HCT116 (cell line): ENCODE measurements around the gene DGAT2L6. TPM values are rescaled to one million over a fixed set of nuclear protein-coding genes. Genes with fewer than 3 reads are reported as not detected.

ENCODE experiments used
- ATAC-seq: fragments of 200-7000 bp; cut with Tn5 transposase; 2 replicates; pipeline ENCODE4 v1.9.1; 2020; ENCODE audit warnings: mild to moderate bottlenecking, moderate library complexity
- BruUV-seq: library from RNA; stranded (reverse); fragments of 400-500 nt; replicated peaks from 2 replicates; lab custom pipeline; 2021; lab: Mats Ljungman, UMichigan
- CTCF ChIA-PET: fragments of 300-600 bp; sonication (Branson Sonifier 250); formaldehyde crosslinking; loops from one replicate; lab custom pipeline; 2021; ENCODE audit warnings: antibody characterized with exemption; lab: Charles Lee
- POLR2A ChIA-PET: fragments of 300-600, 350-600 bp; sonication (Branson Sonifier 250); formaldehyde crosslinking; loops from one replicate; lab custom pipeline; 2021; ENCODE audit warnings: antibody characterized with exemption; lab: Charles Lee
- RAD21 ChIA-PET, 2 experiments: fragments of 300-600 bp; sonication (Branson Sonifier 250); formaldehyde crosslinking; loops; one replicate each; lab custom pipeline; 2023; ENCODE audit warnings: low total read pairs in 2 of 2; ENCODE audit not compliant: uncharacterized antibody in 2 of 2, unreplicated experiment in 2 of 2, low non-redundant PET in 1 of 2; lab: Charles Lee
- DNase-seq: peaks from one replicate; pipeline ENCODE4 v3.0.0-alpha.2; 2010; ENCODE audit warnings: low read depth, low spot score
- H2AFZ ChIP-seq: fragments of 200-600 bp; shearing (Covaris generic), sonication (generic); 2 replicates; pipeline ENCODE4 v1.6.1; 2017; ENCODE audit warnings: low read depth, mixed run types, mixed read lengths, antibody characterized with exemption, low read length; ENCODE audit not compliant: poor library complexity, severe bottlenecking
- H3K27ac ChIP-seq: 2 replicates; pipeline ENCODE4 v1.5.1; 2012; ENCODE audit warnings: low read depth, low read length
- H3K27me3 ChIP-seq: fragments of 200-600 bp; sonication (generic); 2 replicates; pipeline ENCODE4 v1.6.1; 2016; ENCODE audit warnings: mixed run types, low read length, mixed read lengths; ENCODE audit not compliant: insufficient read depth
- H3K36me3 ChIP-seq, 2 experiments: fragments of 200-500 bp in 1 of 2; fragments of 200-600 bp in 1 of 2; sonication (Bioruptor generic) in 1 of 2; sonication (generic) in 1 of 2; 2 replicates each; pipeline versions ENCODE4 v1.5.1 to v1.6.1; 2014 to 2016; ENCODE audit warnings: low read length in 2 of 2, inconsistent platforms in 1 of 2, mixed read lengths in 1 of 2, mixed run types in 1 of 2; ENCODE audit not compliant: insufficient read depth in 2 of 2, control insufficient read depth in 1 of 2
- H3K4me1 ChIP-seq, 2 experiments: fragments of 200-600 bp in 1 of 2; sonication (generic) in 1 of 2; 2 replicates each; pipeline versions ENCODE4 v1.5.1 to v1.6.1; 2012 to 2017; ENCODE audit warnings: low read length in 2 of 2, inconsistent platforms in 1 of 2, mild to moderate bottlenecking in 1 of 2, mixed read lengths in 1 of 2, mixed run types in 1 of 2, moderate library complexity in 1 of 2; ENCODE audit not compliant: insufficient read depth in 2 of 2, control insufficient read depth in 1 of 2
- H3K4me2 ChIP-seq: fragments of 200-600 bp; sonication (generic); 2 replicates; pipeline ENCODE4 v1.6.1; 2017; ENCODE audit warnings: mixed run types, low read length, mixed read lengths
- H3K4me3 ChIP-seq, 2 experiments: fragments of 200-600 bp in 1 of 2; sonication (generic) in 1 of 2; replicated peaks in 1 of 2; 2 replicates each; pipeline ENCODE4 v1.5.1; 2011 to 2016; ENCODE audit warnings: low read length in 2 of 2, control low read depth in 1 of 2, low read depth in 1 of 2, mild to moderate bottlenecking in 1 of 2, mixed read lengths in 1 of 2, mixed run types in 1 of 2
- H3K79me2 ChIP-seq: fragments of 200-600 bp; sonication (generic); 2 replicates; pipeline ENCODE4 v1.6.1; 2017; ENCODE audit warnings: mild to moderate bottlenecking, mixed run types, low read length, moderate library complexity, mixed read lengths; ENCODE audit not compliant: insufficient read depth
- H3K9ac ChIP-seq: fragments of 200-600 bp; sonication (generic); 2 replicates; pipeline ENCODE4 v1.6.1; 2016; ENCODE audit warnings: low read length, mixed read lengths
- H3K9me2 ChIP-seq: fragments of 200-600 bp; sonication (generic), shearing (Covaris generic); 2 replicates; pipeline ENCODE4 v1.6.1; 2017; ENCODE audit warnings: mixed run types, mild to moderate bottlenecking, moderate library complexity; ENCODE audit not compliant: insufficient read depth
- H3K9me3 ChIP-seq, 2 experiments: fragments of 200-500 bp in 1 of 2; fragments of 200-600 bp in 1 of 2; sonication (Bioruptor generic) in 1 of 2; sonication (generic) in 1 of 2; 2 replicates each; pipeline ENCODE4 v1.6.1; 2014 to 2017; ENCODE audit warnings: low read length in 2 of 2, mixed read lengths in 2 of 2, inconsistent platforms in 1 of 2, low read depth in 1 of 2, mild to moderate bottlenecking in 1 of 2, mixed run types in 1 of 2, moderate library complexity in 1 of 2; ENCODE audit not compliant: control insufficient read depth in 1 of 2, insufficient read depth in 1 of 2
- H4K20me1 ChIP-seq: fragments of 200-600 bp; sonication (generic), shearing (Covaris generic); 2 replicates; pipeline ENCODE4 v1.6.1; 2017; ENCODE audit warnings: mixed run types, mild to moderate bottlenecking, moderate library complexity; ENCODE audit not compliant: insufficient read depth
- ATF3 ChIP-seq: IDR thresholded peaks from 2 replicates; pipeline ENCODE4 v1.6.1; 2012
- CBX3 ChIP-seq: IDR thresholded peaks from 2 replicates; pipeline ENCODE4 v1.6.1; 2012; ENCODE audit warnings: low read depth
- CTCF ChIP-seq, 3 experiments: fragments of 200-600 bp in 1 of 3; sonication (generic) in 1 of 3; IDR thresholded peaks in 2 of 3; conservative IDR thresholded peaks in 1 of 3; 2 replicates each; pipeline ENCODE4 v1.5.1; 2012 to 2017; ENCODE audit warnings: low read depth in 2 of 3, low read length in 2 of 3, antibody characterized with exemption in 1 of 3, borderline replicate concordance in 1 of 3, control low read depth in 1 of 3, mild to moderate bottlenecking in 1 of 3, mixed read lengths in 1 of 3, mixed run types in 1 of 3, moderate library complexity in 1 of 3; ENCODE audit not compliant: insufficient read depth in 1 of 3
- EGR1 ChIP-seq: IDR thresholded peaks from 2 replicates; pipeline ENCODE4 v1.6.1; 2012; ENCODE audit warnings: low read depth
- ELF1 ChIP-seq: IDR thresholded peaks from 2 replicates; pipeline ENCODE4 v1.6.1; 2012; ENCODE audit warnings: low read depth, borderline replicate concordance
- EZH2 ChIP-seq: fragments of 200-600 bp; sonication (generic); IDR thresholded peaks from 2 replicates; pipeline ENCODE4 v1.6.1; 2017; ENCODE audit warnings: antibody characterized with exemption, mixed run types
- EZH2phosphoT487 ChIP-seq: fragments of 200-600 bp; IDR thresholded peaks from 2 replicates; pipeline ENCODE4 v1.6.1; 2018; ENCODE audit warnings: antibody characterized with exemption, borderline replicate concordance
- FOSL1 ChIP-seq: IDR thresholded peaks from 2 replicates; pipeline ENCODE4 v1.6.1; 2012; ENCODE audit warnings: low read depth
- JUND ChIP-seq: IDR thresholded peaks from 2 replicates; pipeline ENCODE4 v1.6.1; 2012
- MAX ChIP-seq: IDR thresholded peaks from 2 replicates; pipeline ENCODE4 v1.6.1; 2012
- POLR2A ChIP-seq: IDR thresholded peaks from 2 replicates; pipeline ENCODE4 v1.7.0; 2011; ENCODE audit warnings: borderline replicate concordance; ENCODE audit not compliant: insufficient read depth, insufficient read length; ENCODE audit errors: extremely low read depth
- POLR2AphosphoS5 ChIP-seq: IDR thresholded peaks from 2 replicates; pipeline ENCODE4 v1.6.1; 2011; ENCODE audit warnings: mild to moderate bottlenecking, low read depth, low read length, moderate library complexity
- RAD21 ChIP-seq: IDR thresholded peaks from 2 replicates; pipeline ENCODE4 v1.6.1; 2012; ENCODE audit warnings: low read depth, mild to moderate bottlenecking
- REST ChIP-seq: IDR thresholded peaks from 2 replicates; pipeline ENCODE4 v1.6.1; 2012; ENCODE audit warnings: low read depth
- SIN3A ChIP-seq: IDR thresholded peaks from 2 replicates; pipeline ENCODE4 v1.6.1; 2012; ENCODE audit warnings: low read depth
- SRF ChIP-seq: IDR thresholded peaks from 2 replicates; pipeline ENCODE4 v1.6.1; 2012; ENCODE audit warnings: low read depth
- TCF7L2 ChIP-seq: IDR thresholded peaks from 2 replicates; pipeline ENCODE4 v1.7.0; 2011; ENCODE audit warnings: borderline replicate concordance, inconsistent platforms; ENCODE audit not compliant: insufficient read depth, insufficient read length; ENCODE audit errors: extremely low read depth
- YY1 ChIP-seq: IDR thresholded peaks from 2 replicates; pipeline ENCODE4 v1.6.1; 2011; ENCODE audit warnings: low read length, low read depth, moderate library complexity, mild to moderate bottlenecking; ENCODE audit not compliant: insufficient replicate concordance; ENCODE audit errors: extremely low read depth
- ZFX ChIP-seq: fragments of 450-650 bp; IDR thresholded peaks from 2 replicates; pipeline ENCODE4 v1.6.1; 2017
- ZNF274 ChIP-seq: fragments of 200-500 bp; sonication (Bioruptor generic); IDR thresholded peaks from 2 replicates; pipeline ENCODE4 v1.6.1; 2014; ENCODE audit warnings: mild to moderate bottlenecking, low read depth, low read length, inconsistent platforms
- intact Hi-C: fragments of 100-400 bp; cut with micrococcal nuclease; formaldehyde crosslinking; loops from 2 replicates; pipeline ENCODE4 v1.10.0; 2022
- total RNA-seq: library from RNA; stranded (reverse); gene quantifications from one replicate; pipeline ENCODE4 v1.2.1, GENCODE V29; 2021; ENCODE audit not compliant: unreplicated experiment

Gene DGAT2L6
- total RNA-seq, 1 experiment from 2014 or later = not detected

GRCh38 chrX:70171624-70172023, 5.7 kb upstream of the DGAT2L6 start:
- RAD21 ChIA-PET = no interaction called here
- ATAC-seq = no peak
- no peak overlapping the region for H3K4me2 ChIP-seq
- no peaks in the 10 kb centered on the region for H3K27me3 ChIP-seq
- no TSS peak for BruUV-seq
- H3K4me1 ChIP-seq = peaks cover 4 to 49% of the 10 kb centered on the region in 2 experiments; a peak in 3 of 4 replicates
- H3K79me2 ChIP-seq = no peaks in the 10 kb centered on the region
- H3K9me2 ChIP-seq = no peaks in the 10 kb centered on the region
- TF ChIP-seq CBX3 = no peak
- no peak for TF ChIP-seq ELF1
- TF ChIP-seq SRF = no peak
- no peak for TF ChIP-seq POLR2AphosphoS5
- TF ChIP-seq MAX = no peak
- no peak for TF ChIP-seq EGR1
- no peak for TF ChIP-seq EZH2
- TF ChIP-seq ZNF274 = no peak
- TF ChIP-seq TCF7L2 = no peak
- TF ChIP-seq REST = no peak
- no peak for TF ChIP-seq EZH2phosphoT487
- TF ChIP-seq YY1 = no peak
- no peak for TF ChIP-seq ZFX
- TF ChIP-seq FOSL1 = no peak
- TF ChIP-seq JUND = no peak
- no peak for TF ChIP-seq CTCF (IDR thresholded peaks at IDR 0.05 in 2 of 3, conservative IDR thresholded peaks at IDR 0.05 in 1 of 3; ENCODE audit: borderline replicate concordance in 1 of 3, insufficient read depth in 1 of 3, low read depth in 2 of 3, low read length in 2 of 3)
- TF ChIP-seq ATF3 = no peak
- TF ChIP-seq RAD21 = no peak
- TF ChIP-seq POLR2A = no peak
- TF ChIP-seq SIN3A = no peak
- TF ChIP-seq, all 23 proteins: peak for 0
- no peak for DNase-seq
- Histone ChIP-seq H2AFZ (no peak overlapping the region), H3K36me3 (no peaks in the 10 kb centered on the region; a peak in 1 of 4 replicates), H3K9ac (no peak overlapping the region), H3K4me3 (no peak overlapping the region), H4K20me1 (no peaks in the 10 kb centered on the region), H3K9me3 (no peaks in the 10 kb centered on the region), H3K27ac (no peak overlapping the region)
- intact Hi-C loops = no loop called here
- POLR2A ChIA-PET = interaction anchor here (0.7 kb wide), 2 partner anchors 24 to 118 kb away, joined by 3 read pairs; partner anchors contain the start of genes KIF4A and PDZD11
- CTCF ChIA-PET = interaction anchor here (1.1 kb wide), 1 partner anchor 38 kb away, joined by 4 read pairs; no protein-coding TSS in a partner anchor
